SJSA1 (cell line): ENCODE results near the gene DCDC2C. TPM values are rescaled to one million over a fixed set of nuclear protein-coding genes. Genes with fewer than 3 reads are reported as not detected.

Experiments
- DNase-seq, 2 experiments: peaks; one replicate each; pipeline ENCODE4 v3.0.0-alpha.2; 2015 to 2020; ENCODE audit warnings: low spot score in 2 of 2, low read depth in 1 of 2
- H3K27ac ChIP-seq: fragments of 250-450 bp; sonication (Bioruptor Pico); 2 replicates; pipeline ENCODE4 v1.5.1; 2020; ENCODE audit warnings: mild to moderate bottlenecking, moderate library complexity
- H3K27me3 ChIP-seq: fragments of 250-450 bp; sonication (Bioruptor Pico); replicated peaks from 2 replicates; pipeline ENCODE4 v1.5.1; 2020; ENCODE audit warnings: mild to moderate bottlenecking, moderate library complexity
- H3K36me3 ChIP-seq: fragments of 250-450 bp; sonication (Bioruptor Pico); 2 replicates; pipeline ENCODE4 v1.5.1; 2020; ENCODE audit warnings: mild to moderate bottlenecking
- H3K4me1 ChIP-seq: fragments of 250-450 bp; sonication (Bioruptor Pico); replicated peaks from 2 replicates; pipeline ENCODE4 v1.6.1; 2021; ENCODE audit warnings: mild to moderate bottlenecking
- H3K4me3 ChIP-seq: fragments of 250-450 bp; sonication (Bioruptor Pico); 2 replicates; pipeline ENCODE4 v1.5.1; 2020; ENCODE audit warnings: mild to moderate bottlenecking
- H3K9me3 ChIP-seq: fragments of 250-450 bp; sonication (Bioruptor Pico); replicated peaks from 2 replicates; pipeline ENCODE4 v1.5.1; 2020; ENCODE audit warnings: mild to moderate bottlenecking
- total RNA-seq: library from RNA; depleted of rRNA; stranded (reverse); fragments of >200 nt; shearing (Covaris generic); gene quantifications from 2 replicates; pipeline ENCODE4 v1.2.3, GENCODE V29; 2014

DCDC2C gene
- total RNA-seq, 1 experiment from 2014 or later: not detected

- Histone ChIP-seq H3K36me3 (no peaks in the 10 kb centered on the region), H3K27me3 (no peaks in the 10 kb centered on the region), H3K27ac (no peak overlapping the region), H3K4me1 (no peaks in the 10 kb centered on the region), H3K9me3 (no peaks in the 10 kb centered on the region), H3K4me3 (no peak overlapping the region)
- DNase-seq: no peak
Observed at GRCh38 chr2:3680548-3681345, 22.6 kb upstream of the DCDC2C start.

DNA sequence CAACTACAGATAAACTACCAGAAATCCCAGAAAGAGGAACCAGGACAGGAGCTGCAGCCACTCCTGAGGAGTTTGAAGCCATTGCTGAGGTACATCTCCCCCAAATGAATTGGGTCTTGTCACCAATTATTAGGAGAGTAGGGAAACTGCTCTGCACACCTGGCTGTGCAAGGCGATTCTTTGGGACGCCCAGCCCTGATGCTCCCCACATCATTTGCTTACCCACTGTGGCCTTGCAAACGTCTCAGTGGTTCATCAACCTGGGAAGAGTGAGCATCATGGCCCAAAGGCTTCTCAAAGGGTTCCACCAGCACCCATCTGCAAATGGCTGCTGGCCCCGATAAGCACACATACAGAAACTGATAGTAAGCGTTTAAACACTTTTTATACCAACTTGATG is 21.8 kb upstream of the DCDC2C start:
- Histone ChIP-seq H3K36me3 (no peaks in the 10 kb centered on the region), H3K27ac (no peak overlapping the region), H3K27me3 (no peaks in the 10 kb centered on the region), H3K4me1 (no peaks in the 10 kb centered on the region), H3K4me3 (no peak overlapping the region), H3K9me3 (no peaks in the 10 kb centered on the region)
- DNase-seq: no peak

- Histone ChIP-seq H3K27me3 (no peaks in the 10 kb centered on the region), H3K4me3 (no peak overlapping the region), H3K27ac (no peak overlapping the region), H3K36me3 (no peaks in the 10 kb centered on the region), H3K4me1 (no peaks in the 10 kb centered on the region), H3K9me3 (no peaks in the 10 kb centered on the region)
- no peak for DNase-seq
Observed at GRCh38 chr2:3682811-3683210, 20.6 kb upstream of the DCDC2C start.

- Histone ChIP-seq H3K36me3 (no peaks in the 10 kb centered on the region), H3K9me3 (no peaks in the 10 kb centered on the region), H3K4me3 (no peak overlapping the region), H3K27me3 (no peaks in the 10 kb centered on the region), H3K27ac (no peak overlapping the region), H3K4me1 (no peaks in the 10 kb centered on the region)
- no peak for DNase-seq
Observed at GRCh38 chr2:3683748-3684454, 19.5 kb upstream of the DCDC2C start.

GRCh38 chr2:3689998-3690748 is 13.2 kb upstream of the DCDC2C start:
- H3K4me3 ChIP-seq: no peak overlapping the region
- no peaks in the 10 kb centered on the region for H3K4me1 ChIP-seq
- no peaks in the 10 kb centered on the region for H3K27me3 ChIP-seq
- no peaks in the 10 kb centered on the region for H3K9me3 ChIP-seq
- H3K36me3 ChIP-seq: no peaks in the 10 kb centered on the region
- H3K27ac ChIP-seq: no peak overlapping the region
- DNase-seq: no peak

DNA sequence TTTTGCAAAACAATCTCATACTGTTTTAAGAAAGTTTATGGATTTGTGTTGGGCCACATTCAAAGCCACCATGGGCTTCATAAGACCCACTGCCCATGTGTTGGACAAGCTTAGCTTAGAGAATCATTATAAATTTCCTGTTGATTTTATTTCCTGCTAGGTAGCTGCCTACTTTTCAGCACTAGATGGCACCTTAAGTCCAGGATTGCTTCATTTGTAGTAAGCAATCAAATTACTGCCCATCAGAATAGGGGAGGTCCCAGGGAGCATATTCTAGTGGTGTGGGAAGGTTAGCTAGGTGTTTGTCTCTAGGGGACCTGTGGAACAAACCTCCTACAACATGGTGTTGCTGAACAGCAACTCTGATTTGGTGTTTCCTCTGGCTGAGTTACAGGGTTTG is 11.0 kb upstream of the DCDC2C start:
- Histone ChIP-seq H3K4me1 (no peaks in the 10 kb centered on the region), H3K4me3 (no peak overlapping the region), H3K9me3 (no peaks in the 10 kb centered on the region), H3K27ac (no peak overlapping the region), H3K36me3 (no peaks in the 10 kb centered on the region), H3K27me3 (no peaks in the 10 kb centered on the region)
- no peak for DNase-seq

GRCh38 chr2:3696545-3696944 is 6.8 kb upstream of the DCDC2C start:
- H3K27ac ChIP-seq: no peak overlapping the region
- no peaks in the 10 kb centered on the region for H3K27me3 ChIP-seq
- H3K4me1 ChIP-seq: no peaks in the 10 kb centered on the region
- no peaks in the 10 kb centered on the region for H3K36me3 ChIP-seq
- H3K4me3 ChIP-seq: no peak overlapping the region
- DNase-seq: no peak
- no peaks in the 10 kb centered on the region for H3K9me3 ChIP-seq

- Histone ChIP-seq H3K27ac (no peak overlapping the region), H3K27me3 (no peaks in the 10 kb centered on the region), H3K4me3 (no peak overlapping the region), H3K9me3 (0 out of 2 replicates have a peak, but pooled peaks cover 2% of the 10 kb centered on the region), H3K36me3 (no peaks in the 10 kb centered on the region), H3K4me1 (no peaks in the 10 kb centered on the region)
- no peak for DNase-seq
Observed at GRCh38 chr2:3701071-3701470, 2.3 kb upstream of the DCDC2C start.

DNA sequence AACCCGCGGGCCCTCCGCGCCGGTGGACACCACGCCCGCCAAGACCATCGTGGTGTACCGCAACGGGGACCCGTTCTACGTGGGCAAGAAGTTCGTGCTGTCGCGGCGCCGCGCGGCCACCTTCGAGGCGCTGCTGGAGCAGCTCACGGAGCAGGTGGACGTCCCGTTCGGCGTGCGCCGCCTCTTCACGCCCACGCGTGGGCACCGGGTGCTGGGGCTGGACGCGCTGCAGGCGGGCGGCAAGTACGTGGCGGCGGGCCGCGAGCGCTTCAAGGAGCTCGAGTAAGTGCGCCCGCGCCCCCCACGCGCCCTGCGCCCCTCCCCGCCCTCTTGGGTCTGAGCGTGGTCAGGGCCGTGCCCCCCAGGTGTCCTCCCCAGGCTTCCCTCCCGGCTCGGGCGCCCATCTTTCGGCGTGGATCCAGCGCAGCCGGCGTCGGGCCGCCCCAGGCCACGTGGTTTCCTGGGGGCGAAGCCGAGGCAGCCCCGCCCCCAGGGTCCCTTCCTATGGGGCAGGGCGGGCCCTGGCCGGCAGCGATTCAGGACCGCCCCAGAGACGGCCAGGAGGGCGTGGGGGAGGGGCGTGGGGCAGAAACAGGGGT is 481 bp downstream of the DCDC2C start:
- 0 out of 2 replicates have a peak, but pooled peaks cover 2% of the 10 kb centered on the region for H3K9me3 ChIP-seq
- H3K27ac ChIP-seq: no peak overlapping the region
- no peak overlapping the region for H3K4me3 ChIP-seq
- no peaks in the 10 kb centered on the region for H3K4me1 ChIP-seq
- no peaks in the 10 kb centered on the region for H3K36me3 ChIP-seq
- DNase-seq: no peak
- H3K27me3 ChIP-seq: no peaks in the 10 kb centered on the region

- Histone ChIP-seq H3K27me3 (no peaks in the 10 kb centered on the region), H3K9me3 (0 out of 2 replicates have a peak, but pooled peaks cover 2% of the 10 kb centered on the region), H3K4me1 (no peaks in the 10 kb centered on the region), H3K4me3 (no peak overlapping the region), H3K27ac (no peak overlapping the region), H3K36me3 (no peaks in the 10 kb centered on the region)
- DNase-seq: no peak
Observed at GRCh38 chr2:3704692-3705091, 1.3 kb downstream of the DCDC2C start.

DNA sequence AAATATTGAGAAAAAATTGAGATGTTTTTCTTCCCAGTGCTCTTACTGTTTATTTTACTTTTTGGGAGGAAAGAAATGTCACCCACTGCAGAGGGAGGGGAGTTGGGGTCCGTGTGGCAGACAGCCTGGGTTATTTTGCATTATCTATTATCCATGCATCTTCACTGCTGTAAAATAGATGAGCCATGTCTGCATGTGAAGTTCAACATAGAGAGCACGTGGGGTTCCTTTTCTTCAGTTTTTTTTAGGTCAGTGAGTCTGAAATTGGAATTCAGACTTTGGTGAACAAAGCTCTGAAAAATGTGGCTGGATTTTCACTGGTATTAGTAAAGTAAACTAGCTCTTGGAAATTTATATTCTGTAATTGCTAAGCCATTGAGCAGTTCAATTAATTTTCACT is 2.4 kb downstream of the DCDC2C start:
- Histone ChIP-seq H3K9me3 (0 out of 2 replicates have a peak, but pooled peaks cover 2% of the 10 kb centered on the region), H3K36me3 (no peaks in the 10 kb centered on the region), H3K27ac (no peak overlapping the region), H3K4me3 (no peak overlapping the region), H3K4me1 (no peaks in the 10 kb centered on the region), H3K27me3 (no peaks in the 10 kb centered on the region)
- no peak for DNase-seq

- Histone ChIP-seq H3K36me3 (no peaks in the 10 kb centered on the region), H3K27me3 (no peaks in the 10 kb centered on the region), H3K27ac (no peak overlapping the region), H3K4me3 (no peak overlapping the region), H3K4me1 (no peaks in the 10 kb centered on the region), H3K9me3 (0 out of 2 replicates have a peak, but pooled peaks cover 2% of the 10 kb centered on the region)
- DNase-seq: no peak
Observed at GRCh38 chr2:3706892-3707291, 3.5 kb downstream of the DCDC2C start.

DNA sequence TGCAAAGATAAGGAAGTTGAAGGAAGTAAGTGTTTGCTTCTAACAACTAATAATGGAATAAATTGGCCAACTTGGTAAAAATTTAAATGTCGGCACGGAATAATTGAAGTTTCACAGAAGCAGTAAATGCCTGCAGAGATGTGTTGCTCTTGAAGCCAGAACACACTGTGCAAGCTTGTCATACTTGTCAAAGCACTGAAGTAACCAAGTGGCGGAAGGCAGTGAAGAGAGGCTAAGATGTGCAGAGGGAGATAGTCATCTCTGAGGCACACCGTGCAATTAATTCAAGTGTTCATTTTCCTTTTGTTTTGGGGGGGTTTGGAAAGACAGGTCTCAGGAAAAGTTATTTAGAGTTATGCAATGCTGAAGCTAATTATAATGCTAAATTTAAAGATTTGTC is 5.2 kb downstream of the DCDC2C start:
- Histone ChIP-seq H3K9me3 (0 out of 2 replicates have a peak, but pooled peaks cover 2% of the 10 kb centered on the region), H3K27me3 (no peaks in the 10 kb centered on the region), H3K4me3 (no peak overlapping the region), H3K27ac (no peak overlapping the region), H3K36me3 (no peaks in the 10 kb centered on the region), H3K4me1 (no peaks in the 10 kb centered on the region)
- no peak for DNase-seq
